Myocyte (in vitro differentiated cells): ENCODE results near the gene TCF12. TPM values are rescaled to one million over a fixed set of nuclear protein-coding genes. Genes with fewer than 3 reads are reported as not detected.

Experiments used
- DNase-seq: peaks from one replicate; pipeline ENCODE4 v3.0.0-alpha.2; 2012; ENCODE audit warnings: low read depth
- total RNA-seq: library from RNA; depleted of rRNA; stranded (reverse); fragments of >200 nt; gene quantifications from 2 replicates; pipeline ENCODE4 v1.2.3, GENCODE V29; 2014

The TCF12 gene
- total RNA-seq, 1 donor from 2014 or later: 128 TPM

DNA sequence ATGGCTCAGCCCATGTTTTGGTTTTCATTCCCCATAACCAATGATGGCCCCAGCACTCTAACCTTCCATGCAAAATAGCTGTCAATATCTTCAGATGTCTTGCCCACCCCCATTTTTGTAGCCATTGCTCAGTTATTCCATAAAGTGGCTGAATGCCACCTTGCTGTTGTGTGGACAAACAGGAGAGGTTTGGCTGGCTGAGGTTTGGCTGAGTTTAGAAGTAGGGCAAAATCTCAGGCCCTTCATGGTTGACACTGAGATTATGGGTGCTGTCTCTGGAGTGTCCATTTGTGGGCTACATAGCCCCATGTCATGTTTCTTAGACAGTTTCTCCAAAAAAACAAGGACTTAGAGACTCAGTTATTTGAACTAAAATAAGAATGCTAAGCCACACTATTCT lies 96.9 kb downstream of the TCF12 start:
- DNase-seq: no peak

DNA sequence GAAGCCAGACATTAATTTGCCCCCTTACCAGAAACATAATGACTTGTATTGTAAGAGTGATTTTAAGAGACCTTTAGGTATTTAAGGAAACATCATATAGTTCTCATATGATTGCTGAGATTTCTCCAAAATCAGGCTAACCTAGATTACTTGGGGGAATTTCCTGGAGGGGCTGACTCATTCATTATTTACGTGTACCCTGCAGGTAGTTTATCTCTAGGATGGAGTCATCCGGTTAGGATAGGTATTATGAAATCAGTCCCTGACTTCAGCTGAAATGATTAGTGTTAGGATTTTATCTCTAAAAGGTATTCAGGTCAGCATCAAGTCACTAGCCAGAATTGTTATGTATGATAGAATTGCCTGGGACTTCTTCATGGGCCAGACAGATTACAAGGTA lies 97.5 kb downstream of the TCF12 start:
- DNase-seq: no peak

GRCh38 chr15:57017024-57017423 lies 98.6 kb downstream of the TCF12 start:
- DNase-seq: no peak

GRCh38 chr15:57018151-57018550 lies 99.7 kb downstream of the TCF12 start:
- DNase-seq: no peak

GRCh38 chr15:57019496-57020160 lies 101.2 kb downstream of the TCF12 start:
- DNase-seq: no peak

DNA sequence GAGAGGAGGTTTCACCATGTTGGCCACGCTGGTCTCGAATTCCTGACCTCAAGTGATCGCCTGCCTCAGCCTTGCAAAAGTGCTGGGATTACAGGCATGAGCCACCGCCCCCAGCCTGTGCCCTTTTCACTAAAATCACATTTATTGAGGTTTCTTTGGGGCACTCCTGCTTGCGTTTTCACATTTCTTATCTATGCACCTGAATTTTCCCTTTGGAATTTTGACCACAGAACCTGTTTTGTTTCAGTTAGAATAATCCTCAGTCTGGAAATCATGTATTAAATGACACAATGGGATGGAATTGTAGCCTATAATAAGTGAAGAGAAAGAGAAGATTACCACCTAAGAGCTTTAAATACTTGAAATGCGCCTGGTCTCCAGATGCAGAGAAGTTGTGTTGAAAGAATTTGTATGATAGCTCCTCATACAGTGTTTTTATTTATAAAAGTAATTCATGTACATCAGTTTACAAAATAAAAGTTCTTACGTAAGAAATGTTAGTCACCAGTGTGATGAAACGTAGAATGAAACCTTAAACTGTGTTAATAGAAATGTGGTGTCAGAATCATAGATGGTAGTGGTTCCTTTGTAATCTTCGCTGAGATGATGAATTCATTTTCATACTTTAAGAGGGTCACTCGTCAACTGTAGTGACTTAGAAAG lies 107.0 kb downstream of the TCF12 start:
- peak; percentile 19 for DNase-seq

GRCh38 chr15:57026016-57026592 lies 107.7 kb downstream of the TCF12 start:
- peak; percentile 41 for DNase-seq

GRCh38 chr15:57027596-57027995 lies 109.2 kb downstream of the TCF12 start:
- no peak for DNase-seq

DNA sequence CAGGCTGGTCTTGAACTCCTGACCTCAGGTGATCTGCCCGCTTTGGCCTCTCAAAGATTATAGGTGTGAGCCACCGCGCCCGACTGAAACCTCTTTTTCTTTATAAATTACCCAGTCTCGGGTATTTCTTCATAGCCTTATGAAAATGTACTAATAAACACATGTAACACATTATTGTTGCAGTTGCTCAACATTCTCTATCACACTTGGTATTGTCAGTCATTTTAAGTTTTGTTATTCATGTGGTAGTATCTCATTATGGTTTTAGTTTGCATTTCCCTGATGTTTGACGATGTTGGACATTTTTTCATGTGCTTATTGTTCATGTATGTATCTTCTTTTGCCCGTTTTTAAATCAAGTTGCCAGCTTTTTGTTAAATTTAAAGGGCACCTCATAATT lies 109.7 kb downstream of the TCF12 start:
- peak; percentile 40 for DNase-seq

GRCh38 chr15:57030011-57030410 lies 111.6 kb downstream of the TCF12 start:
- no peak for DNase-seq

GRCh38 chr15:57031082-57031481 lies 112.6 kb downstream of the TCF12 start:
- no peak for DNase-seq

- DNase-seq: peak; percentile 66
Observed at GRCh38 chr15:57031605-57032004, 113.2 kb downstream of the TCF12 start.

DNA sequence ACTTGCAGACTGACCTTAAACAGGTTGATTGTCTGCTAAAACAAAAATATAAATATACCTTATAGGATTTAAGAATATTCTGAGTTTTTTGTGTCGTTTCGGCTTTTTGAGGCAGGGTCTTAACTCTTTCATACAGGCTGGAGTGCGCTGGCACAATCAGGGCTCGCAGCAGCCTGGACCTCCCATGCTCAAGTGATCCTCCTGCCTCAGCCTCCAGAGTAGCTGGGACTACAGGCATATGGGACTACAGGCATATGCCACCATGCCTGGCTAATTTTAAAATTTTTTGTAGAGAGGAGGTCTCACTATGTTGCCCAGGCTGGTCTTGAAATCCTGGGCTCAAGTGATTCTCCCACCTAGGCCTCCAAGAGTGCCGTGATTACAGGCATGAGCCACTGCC lies 113.9 kb downstream of the TCF12 start:
- DNase-seq: no peak

- no peak for DNase-seq
Observed at GRCh38 chr15:57033715-57034439, 115.4 kb downstream of the TCF12 start.

GRCh38 chr15:57034613-57035012 lies 116.2 kb downstream of the TCF12 start:
- no peak for DNase-seq

DNA sequence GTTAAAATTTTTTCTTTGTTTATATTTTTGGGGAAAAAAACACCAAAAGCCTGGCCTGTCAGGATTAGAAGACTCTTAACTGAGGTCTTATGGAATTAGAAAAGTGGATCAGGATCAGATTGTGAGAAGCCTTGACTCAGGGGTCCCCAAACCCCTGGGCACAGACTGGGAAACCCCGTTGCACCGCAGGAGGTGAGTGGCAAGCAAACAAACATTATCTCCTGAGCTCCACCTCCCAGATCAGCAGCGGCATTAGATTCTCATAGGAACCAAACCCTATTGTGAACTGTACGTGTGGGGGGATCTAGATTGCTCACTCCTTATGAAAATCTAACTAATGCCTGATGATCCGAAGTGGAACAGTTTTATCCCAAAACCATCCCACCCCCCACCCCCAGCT lies 117.2 kb downstream of the TCF12 start:
- no peak for DNase-seq

DNA sequence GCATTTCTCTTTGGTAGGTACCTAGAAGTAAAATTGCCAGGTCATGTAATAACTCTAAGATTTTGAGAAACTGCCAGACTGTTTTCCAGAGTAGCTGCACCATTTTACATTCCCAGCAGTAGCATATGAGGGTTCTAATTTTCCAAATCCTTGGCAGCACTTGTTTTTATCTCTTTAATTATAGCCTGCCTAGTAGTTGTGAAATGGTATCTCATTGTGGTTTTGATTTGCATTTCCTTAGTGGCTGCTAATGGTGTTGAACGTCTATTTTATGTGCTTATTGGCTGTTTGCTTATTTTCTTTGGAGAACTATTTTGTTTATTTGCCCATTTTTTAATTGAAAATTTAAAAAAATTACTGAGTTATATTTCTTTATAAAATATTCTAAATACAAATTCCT lies 117.9 kb downstream of the TCF12 start:
- DNase-seq: peak; percentile 28

DNA sequence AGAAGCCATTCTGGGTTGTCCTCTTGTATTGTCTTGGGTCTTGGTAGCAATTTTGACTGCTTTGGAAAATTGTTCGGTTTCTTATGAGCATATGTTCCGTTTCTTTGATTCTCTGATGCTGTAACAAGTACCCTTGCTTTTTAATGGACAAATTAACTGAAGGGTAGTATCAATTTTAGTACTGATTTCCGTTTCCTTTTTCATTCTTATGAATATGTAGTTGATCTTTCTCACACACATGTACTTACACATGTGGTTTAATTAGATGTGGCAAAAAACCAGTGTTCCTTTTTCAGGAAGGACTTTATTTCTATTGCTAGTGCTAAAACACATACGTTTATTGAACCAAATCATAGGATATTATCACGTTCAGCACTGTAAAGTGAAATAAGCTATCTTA lies 119.1 kb downstream of the TCF12 start:
- DNase-seq: no peak

GRCh38 chr15:57038040-57038439 lies 119.6 kb downstream of the TCF12 start:
- no peak for DNase-seq

- DNase-seq: no peak
Observed at GRCh38 chr15:57038496-57038895, 120.1 kb downstream of the TCF12 start.

DNA sequence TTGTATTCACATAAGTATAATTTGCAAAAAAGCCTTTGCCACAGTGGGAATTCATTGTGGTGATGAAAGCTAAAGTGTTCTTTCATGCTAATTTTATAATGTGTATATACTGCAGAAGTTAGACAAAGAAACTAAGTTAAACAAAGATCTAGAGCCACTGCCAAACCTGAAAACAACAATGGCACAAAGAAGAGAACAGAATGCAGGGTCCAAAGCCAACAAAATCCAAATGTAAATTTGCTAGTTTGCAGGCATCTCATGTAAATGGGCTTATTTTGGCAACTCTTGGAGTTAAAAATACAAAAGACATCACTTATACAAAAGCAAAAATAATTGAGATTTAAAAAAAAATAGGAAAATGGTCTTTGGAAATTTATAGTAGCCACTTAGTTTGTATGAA lies 123.0 kb downstream of the TCF12 start:
- no peak for DNase-seq

DNA sequence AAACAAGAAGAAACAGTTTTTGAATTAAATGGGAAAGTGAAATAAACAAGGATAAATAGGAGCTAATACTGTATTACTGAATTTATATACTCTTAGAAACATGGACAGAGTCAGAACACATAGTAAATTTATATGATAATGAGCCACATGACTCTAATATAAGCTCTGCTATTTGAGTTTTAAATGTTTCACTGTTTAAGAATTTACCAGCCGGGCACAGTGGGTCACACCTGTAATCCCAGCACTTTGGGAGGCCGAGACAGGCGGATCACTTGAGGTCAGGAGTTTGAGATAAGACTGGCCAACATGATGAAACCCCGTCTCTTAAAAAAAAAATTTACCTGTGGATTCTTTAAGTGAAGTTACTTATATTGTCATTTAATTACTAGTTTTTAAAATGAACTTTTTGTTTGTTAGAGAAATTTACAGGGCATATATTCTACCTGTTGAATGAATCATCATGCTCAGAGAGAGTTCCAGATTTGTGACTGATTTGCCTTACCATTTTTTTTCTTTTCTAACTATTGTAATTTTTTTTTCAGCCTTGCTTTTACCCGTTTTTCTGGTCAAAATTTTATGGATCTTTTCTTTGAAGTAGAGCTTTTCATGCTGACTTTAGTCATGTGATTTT lies 125.7 kb downstream of the TCF12 start:
- no peak for DNase-seq
